Activated CD4-positive, alpha-beta memory T cell treated with anti-CD3 and anti-CD28 coated beads for 36 hours (primary cell): ENCODE measurements around the gene MED29. TPM values are rescaled to one million over a fixed set of nuclear protein-coding genes. Genes with fewer than 3 reads are reported as not detected.

Experiments used
- CTCF ChIA-PET: fragments of 350-600 bp; sonication (Branson Sonifier 250); formaldehyde crosslinking; loops from one replicate; lab custom pipeline; 2021; ENCODE audit warnings: antibody characterized with exemption, inconsistent platforms; lab: Charles Lee
- POLR2A ChIA-PET: fragments of 350-600 bp; sonication (Branson Sonifier 250); formaldehyde crosslinking; loops from one replicate; lab custom pipeline; 2021; ENCODE audit warnings: antibody characterized with exemption; lab: Charles Lee
- DNase-seq: peaks from one replicate; pipeline ENCODE4 v3.0.0-alpha.2; 2020
- H3K27ac Mint-ChIP-seq: one replicate; pipeline ENCODE4 v1.8.0; 2021; ENCODE audit warnings: mixed read lengths
- H3K27me3 Mint-ChIP-seq: one replicate; pipeline ENCODE4 v1.8.0; 2021; ENCODE audit warnings: mixed read lengths
- H3K36me3 Mint-ChIP-seq: one replicate; pipeline ENCODE4 v1.8.0; 2021; ENCODE audit warnings: mixed read lengths
- H3K4me1 Mint-ChIP-seq: one replicate; pipeline ENCODE4 v1.8.0; 2021; ENCODE audit warnings: low read depth, mixed read lengths
- H3K4me3 Mint-ChIP-seq: one replicate; pipeline ENCODE4 v1.8.0; 2021; ENCODE audit warnings: mild to moderate bottlenecking, mixed read lengths
- H3K9me3 Mint-ChIP-seq: one replicate; pipeline ENCODE4 v1.8.0; 2021; ENCODE audit warnings: mixed read lengths
- intact Hi-C: fragments of 100-400 bp; cut with micrococcal nuclease; formaldehyde crosslinking; loops from one replicate; pipeline ENCODE4 v1.15.1; 2023
- total RNA-seq, 2 experiments: library from RNA; stranded (reverse); gene quantifications; one replicate each; pipeline ENCODE4 v1.2.3, GENCODE V29; 2021

Gene MED29
- total RNA-seq, 2 experiments from 2014 or later, result 22.2 to 26.9 TPM

GRCh38 chr19:39385629-39386411 lies 5.4 kb upstream of the MED29 start:
- Mint-ChIP-seq H3K27ac (peak overlapping the region; percentile 13), H3K9me3 (no peaks in the 10 kb centered on the region), H3K4me1 (peaks cover 14% of the 10 kb centered on the region), H3K36me3 (peaks cover 33% of the 10 kb centered on the region), H3K27me3 (no peaks in the 10 kb centered on the region), H3K4me3 (no peak overlapping the region)
- ChIA-PET POLR2A (no interaction called here), CTCF (no interaction called here)
- intact Hi-C loops, result no loop called here
- DNase-seq, result no peak

DNA sequence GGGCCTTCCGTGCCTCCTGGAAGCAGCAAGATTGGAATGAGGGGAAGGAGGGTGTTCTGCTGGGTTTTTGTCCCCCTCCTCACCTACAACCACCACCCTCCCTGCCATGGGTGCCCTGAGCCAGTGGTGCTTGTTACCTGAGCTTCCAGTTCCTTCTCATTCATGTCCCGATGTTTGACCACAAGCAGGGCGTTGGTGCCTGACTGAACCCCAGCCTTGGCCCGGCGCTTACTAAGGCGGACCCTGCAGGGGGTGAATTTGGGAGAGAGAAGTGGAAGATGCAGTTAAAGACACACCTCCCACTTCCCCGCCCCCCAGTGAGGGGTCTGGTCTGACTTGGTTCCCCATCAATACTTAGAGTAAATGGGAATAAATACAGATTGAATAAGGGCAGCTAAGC lies 4.6 kb upstream of the MED29 start:
- POLR2A ChIA-PET, result no interaction called here
- Mint-ChIP-seq H3K4me3 (no peak overlapping the region), H3K4me1 (peaks cover 22% of the 10 kb centered on the region), H3K9me3 (no peaks in the 10 kb centered on the region), H3K27ac (no peak overlapping the region), H3K27me3 (no peaks in the 10 kb centered on the region), H3K36me3 (peaks cover 31% of the 10 kb centered on the region)
- DNase-seq, result no peak
- intact Hi-C loops, result no loop called here
- CTCF ChIA-PET, result no interaction called here

GRCh38 chr19:39388657-39389056 lies 2.5 kb upstream of the MED29 start:
- Mint-ChIP-seq H3K9me3 (no peaks in the 10 kb centered on the region), H3K4me1 (peaks cover 33% of the 10 kb centered on the region), H3K36me3 (peaks cover 29% of the 10 kb centered on the region), H3K27ac (no peak overlapping the region), H3K27me3 (no peaks in the 10 kb centered on the region), H3K4me3 (peak overlapping the region; percentile 12)
- CTCF ChIA-PET, result interaction anchor here (1.0 kb wide), 1 partner anchor 42 kb away, joined by 3 read pairs; no protein-coding TSS in a partner anchor
- POLR2A ChIA-PET, result no interaction called here
- DNase-seq, result no peak
- intact Hi-C loops, result no loop called here

- no peak for DNase-seq
- POLR2A ChIA-PET, result interaction anchor here (1.5 to 1.7 kb wide), 2 partner anchors 35 to 44 kb away, joined by 4 read pairs; no protein-coding TSS in a partner anchor
- peaks cover 38% of the 10 kb centered on the region for H3K4me1 Mint-ChIP-seq
- H3K27me3 Mint-ChIP-seq, result no peaks in the 10 kb centered on the region
- H3K9me3 Mint-ChIP-seq, result no peaks in the 10 kb centered on the region
- intact Hi-C loops, result loop anchor here (2.0 kb wide), 1 partner anchor 47 kb away; the partner anchor contains the start of gene SAMD4B
- H3K4me3 Mint-ChIP-seq, result peak overlapping the region; percentile 95
- peak overlapping the region; percentile 99 for H3K27ac Mint-ChIP-seq
- CTCF ChIA-PET, result interaction anchor here (1.0 kb wide), 1 partner anchor 43 kb away, joined by 3 read pairs; no protein-coding TSS in a partner anchor
- H3K36me3 Mint-ChIP-seq, result peaks cover 32% of the 10 kb centered on the region
These were observed 1.4 kb upstream of the MED29 start for GRCh38 chr19:39389631-39390414.

DNA sequence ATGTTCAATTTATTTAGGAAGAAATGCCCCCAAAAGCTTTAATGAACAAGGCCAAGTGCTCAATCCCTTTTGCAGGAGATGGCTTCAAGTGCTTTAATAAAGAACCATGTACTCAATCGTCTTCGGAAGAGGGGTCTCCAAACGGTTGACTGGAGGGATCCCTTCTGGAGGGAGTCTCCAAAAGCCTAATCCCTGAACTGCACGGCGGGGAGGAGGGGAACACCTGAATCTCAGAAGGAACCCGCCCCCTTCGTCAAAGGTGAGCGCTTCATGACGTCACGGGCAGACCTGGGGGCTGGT lies 777 bp upstream of the MED29 start:
- H3K4me3 Mint-ChIP-seq, result peak overlapping the region; percentile 95
- DNase-seq, result peak; percentile 84
- H3K36me3 Mint-ChIP-seq, result peaks cover 37% of the 10 kb centered on the region
- H3K4me1 Mint-ChIP-seq, result peaks cover 40% of the 10 kb centered on the region
- H3K27me3 Mint-ChIP-seq, result no peaks in the 10 kb centered on the region
- intact Hi-C loops, result loop anchor here (2.0 kb wide), 1 partner anchor 48 kb away; the partner anchor contains the start of gene SAMD4B
- no peaks in the 10 kb centered on the region for H3K9me3 Mint-ChIP-seq
- peak overlapping the region; percentile 99 for H3K27ac Mint-ChIP-seq
- POLR2A ChIA-PET, result interaction anchor here (0.7 to 2.3 kb wide), 11 partner anchors 11 to 55 kb away, joined by 3 to 32 read pairs (median 7); partner anchors contain the start of genes GMFG, PLEKHG2, RPS16 and SAMD4B
- CTCF ChIA-PET, result interaction anchor here (1.2 to 1.4 kb wide), 2 partner anchors 18 to 48 kb away, joined by 3 to 6 read pairs; partner anchors contain the start of gene SAMD4B

DNA sequence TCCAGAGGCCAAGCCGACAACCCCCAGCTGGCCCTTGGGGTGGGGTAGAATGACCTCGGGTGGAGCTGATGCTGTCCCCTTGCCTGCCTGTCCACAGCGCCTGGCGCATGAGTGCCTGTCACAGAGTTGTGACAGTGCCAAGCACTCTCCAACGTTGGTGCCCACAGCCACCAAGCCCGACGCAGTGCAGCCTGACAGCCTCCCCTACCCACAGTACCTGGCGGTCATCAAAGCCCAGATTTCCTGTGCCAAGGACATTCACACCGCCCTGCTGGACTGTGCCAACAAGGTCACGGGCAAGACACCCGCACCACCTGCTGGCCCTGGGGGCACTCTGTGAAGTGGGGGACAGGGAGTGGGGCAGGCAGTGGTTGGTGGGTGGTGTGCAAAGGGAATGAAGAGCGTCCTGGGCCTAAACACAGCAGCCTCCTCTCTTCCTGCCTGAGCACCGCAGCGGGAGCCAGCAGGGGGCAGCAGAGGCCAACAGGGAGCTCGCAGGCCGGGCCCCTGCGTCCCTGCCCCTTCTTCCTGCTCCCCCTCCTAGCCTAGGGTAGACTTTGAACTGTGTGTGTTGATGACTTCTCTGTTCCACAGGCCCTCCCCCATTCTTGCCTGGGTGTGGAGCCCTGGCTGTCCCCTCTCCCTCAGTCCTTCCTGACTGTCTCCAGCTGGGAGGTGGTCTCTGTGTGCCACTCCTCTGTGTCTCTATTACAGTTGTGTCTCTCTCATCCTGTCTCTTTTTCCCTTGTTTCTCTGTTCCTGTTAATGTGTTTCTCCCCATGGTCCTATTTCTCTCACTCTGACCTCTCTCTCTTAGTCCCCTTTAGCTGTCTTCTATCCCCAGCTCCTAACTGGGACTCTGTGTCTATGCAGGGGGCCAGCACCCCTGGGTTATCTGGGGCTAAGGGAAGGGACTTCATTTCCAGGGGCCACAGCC lies 6.5 kb downstream of the MED29 start:
- POLR2A ChIA-PET, result interaction anchor here (0.6 to 3.8 kb wide), 8 partner anchors 10 to 153 kb away, joined by 3 to 53 read pairs (median 4); partner anchors contain the start of genes PLEKHG2, RPS16, SUPT5H and ZFP36
- H3K4me1 Mint-ChIP-seq, result peaks cover 57% of the 10 kb centered on the region

GRCh38 chr19:39398297-39398864 lies 7.2 kb downstream of the MED29 start:
- Mint-ChIP-seq H3K9me3 (no peaks in the 10 kb centered on the region), H3K4me1 (peaks cover 55% of the 10 kb centered on the region), H3K4me3 (peak overlapping the region; percentile 3), H3K27me3 (no peaks in the 10 kb centered on the region), H3K36me3 (peaks cover 18% of the 10 kb centered on the region), H3K27ac (peak overlapping the region; percentile 85)
- DNase-seq, result peak; percentile 80
- ChIA-PET CTCF (interaction anchor here (0.6 to 7.6 kb wide), 22 partner anchors 9 to 536 kb away, joined by 3 to 219 read pairs (median 4); partner anchors contain the start of genes EID2B, FCGBP, PLEKHG2 and RPS16), POLR2A (interaction anchor here (0.6 to 3.8 kb wide), 8 partner anchors 10 to 152 kb away, joined by 3 to 53 read pairs (median 4); partner anchors contain the start of genes PLEKHG2, RPS16, SUPT5H and ZFP36)
- intact Hi-C loops, result no loop called here

More for the DNA sequence above, 6.5 kb downstream of the MED29 start:
- no peaks in the 10 kb centered on the region for H3K27me3 Mint-ChIP-seq
- H3K36me3 Mint-ChIP-seq, result peaks cover 18% of the 10 kb centered on the region
- intact Hi-C loops, result loop anchor here (1.0 kb wide), 1 partner anchor 15 kb away; the partner anchor contains the start of gene PLEKHG2
- peak; percentile 96 for DNase-seq
- CTCF ChIA-PET, result interaction anchor here (0.6 to 7.6 kb wide), 22 partner anchors 10 to 278 kb away, joined by 3 to 219 read pairs (median 4); partner anchors contain the start of genes EID2B, PLEKHG2, RPS16 and SAMD4B
- H3K4me3 Mint-ChIP-seq, result peak overlapping the region; percentile 3
- no peaks in the 10 kb centered on the region for H3K9me3 Mint-ChIP-seq
- peak overlapping the region; percentile 85 for H3K27ac Mint-ChIP-seq

- no peaks in the 10 kb centered on the region for H3K9me3 Mint-ChIP-seq
- intact Hi-C loops, result loop anchor here (5.0 kb wide), 2 partner anchors 547 to 1863 kb away; partner anchors contain the start of gene HNRNPUL1
- ChIA-PET POLR2A (interaction anchor here (2.3 to 3.8 kb wide), 2 partner anchors 8 to 36 kb away, joined by 17 to 53 read pairs; partner anchors contain the start of genes RPS16 and ZFP36), CTCF (interaction anchor here (1.1 to 7.6 kb wide), 3 partner anchors 12 to 134 kb away, joined by 3 to 219 read pairs (median 9); partner anchors contain the start of genes PLEKHG2 and SAMD4B)
- H3K36me3 Mint-ChIP-seq, result peaks cover 12% of the 10 kb centered on the region
- H3K4me3 Mint-ChIP-seq, result no peak overlapping the region
- peak overlapping the region; percentile 36 for H3K27ac Mint-ChIP-seq
- H3K27me3 Mint-ChIP-seq, result no peaks in the 10 kb centered on the region
- DNase-seq, result no peak
- H3K4me1 Mint-ChIP-seq, result peaks cover 55% of the 10 kb centered on the region
These were observed 8.5 kb downstream of the MED29 start for GRCh38 chr19:39399668-39400050.

DNA sequence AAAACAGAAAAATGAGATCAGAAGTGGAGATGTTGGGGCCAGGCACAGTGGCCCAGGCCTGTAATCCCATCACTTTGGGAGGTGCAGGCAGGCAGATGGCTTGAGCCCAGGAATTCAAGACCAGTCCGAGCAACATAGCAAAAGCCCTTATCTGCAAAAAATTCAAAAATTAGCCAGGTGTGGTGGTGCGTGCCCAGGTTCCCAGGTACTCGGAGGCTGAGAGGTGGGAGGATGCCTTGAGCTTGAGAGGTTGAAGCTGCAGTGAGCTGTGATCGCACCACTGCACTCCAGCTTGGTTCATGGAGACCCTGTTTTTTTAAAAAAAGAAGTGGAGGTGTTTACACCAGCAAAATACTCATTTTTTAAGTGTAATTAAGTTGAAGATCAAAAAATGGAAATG lies 8.9 kb downstream of the MED29 start:
- DNase-seq, result no peak
- Mint-ChIP-seq H3K9me3 (no peaks in the 10 kb centered on the region), H3K27ac (peak overlapping the region; percentile 36), H3K4me1 (peaks cover 59% of the 10 kb centered on the region), H3K36me3 (peaks cover 11% of the 10 kb centered on the region), H3K27me3 (no peaks in the 10 kb centered on the region), H3K4me3 (no peak overlapping the region)
- CTCF ChIA-PET, result interaction anchor here (1.1 to 7.6 kb wide), 3 partner anchors 9 to 133 kb away, joined by 3 to 219 read pairs (median 9); partner anchors contain the start of genes MED29, PAF1 and PLEKHG2
- intact Hi-C loops, result loop anchor here (5.0 kb wide), 2 partner anchors 548 to 1862 kb away; partner anchors contain the start of gene HNRNPUL1
- POLR2A ChIA-PET, result interaction anchor here (2.3 kb wide), 1 partner anchor 9 kb away, joined by 32 read pairs; the partner anchor contains the start of genes MED29 and PAF1

DNA sequence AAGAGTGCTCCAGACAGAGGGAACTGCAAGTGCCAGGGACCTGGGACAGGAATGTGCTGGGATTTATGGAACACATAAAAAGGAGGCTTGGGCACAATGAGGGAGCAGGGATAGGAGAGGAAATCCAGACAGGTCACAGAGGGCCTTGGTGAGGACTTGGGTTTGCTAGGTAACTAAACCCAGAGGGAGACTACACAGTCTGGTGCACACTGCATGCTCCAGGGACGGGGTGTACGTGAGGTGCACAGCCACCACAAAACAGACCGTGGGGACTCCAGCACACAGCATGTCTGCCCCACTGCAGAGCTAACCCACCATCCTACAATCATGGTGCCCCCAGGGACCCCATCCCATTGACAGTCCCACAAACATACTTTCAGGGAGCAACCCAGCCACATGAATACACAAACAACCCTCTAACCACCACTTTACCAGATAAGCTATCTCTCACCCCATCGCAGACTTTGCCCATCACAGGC lies 9.9 kb downstream of the MED29 start:
- Mint-ChIP-seq H3K36me3 (peaks cover 5% of the 10 kb centered on the region), H3K27ac (peak overlapping the region; percentile 94), H3K4me1 (peaks cover 65% of the 10 kb centered on the region), H3K27me3 (no peaks in the 10 kb centered on the region), H3K4me3 (peak overlapping the region; percentile 78), H3K9me3 (no peaks in the 10 kb centered on the region)
- intact Hi-C loops, result loop anchor here (5.0 kb wide), 2 partner anchors 549 to 1861 kb away; partner anchors contain the start of gene HNRNPUL1
- ChIA-PET CTCF (interaction anchor here (0.7 to 7.6 kb wide), 6 partner anchors 10 to 132 kb away, joined by 3 to 219 read pairs (median 8); partner anchors contain the start of genes EID2B, MED29, PAF1 and PLEKHG2), POLR2A (interaction anchor here (0.8 to 3.9 kb wide), 10 partner anchors 10 to 59 kb away, joined by 3 to 32 read pairs (median 4); partner anchors contain the start of genes MED29, PAF1, PLEKHG2 and RPS16)
- no peak for DNase-seq
